H1 (cell line): ENCODE data around the gene ZDHHC22. TPM values are rescaled to one million over a fixed set of nuclear protein-coding genes. Genes with fewer than 3 reads are reported as not detected.

Source experiments
- CTCF ChIA-PET: fragments of 300-600 bp; sonication (Branson Sonifier 250); formaldehyde crosslinking; loops from one replicate; lab custom pipeline; 2021; ENCODE audit not compliant: partially characterized antibody; lab: Charles Lee
- POLR2A ChIA-PET: fragments of 300-600 bp; sonication (Branson Sonifier 250); formaldehyde crosslinking; loops from one replicate; lab custom pipeline; 2021; ENCODE audit warnings: inconsistent platforms; ENCODE audit not compliant: partially characterized antibody; lab: Charles Lee
- DNase-seq, 2 experiments: peaks; one replicate each; pipeline versions ENCODE4 v3.0.0 to v3.0.0-alpha.2; 2010 to 2022; ENCODE audit warnings: low spot score in 2 of 2, low read depth in 1 of 2, mixed read lengths in 1 of 2
- FAIRE-seq: peaks from 2 replicates; lab custom pipeline; 2011; peaks lifted over from hg19 to GRCh38; lab: Jason Lieb, UNC
- H2AFZ ChIP-seq: 2 replicates; pipeline ENCODE4 v1.8.1; 2012; ENCODE audit warnings: low read length, inconsistent platforms
- H2AK5ac ChIP-seq: 2 replicates; pipeline ENCODE4 v1.6.1; 2013; ENCODE audit warnings: low read depth, low read length
- H2BK120ac ChIP-seq: replicated peaks from 2 replicates; pipeline ENCODE3; 2013; ENCODE audit warnings: low read depth, low read length, inconsistent platforms
- H2BK12ac ChIP-seq: 2 replicates; pipeline ENCODE4 v1.6.1; 2013; ENCODE audit warnings: low read depth, low read length
- H2BK15ac ChIP-seq: 2 replicates; pipeline ENCODE4 v1.6.1; 2013; ENCODE audit warnings: low read length
- H2BK20ac ChIP-seq: 2 replicates; pipeline ENCODE4 v1.6.1; 2013; ENCODE audit warnings: low read length
- H2BK5ac ChIP-seq: 2 replicates; pipeline ENCODE4 v1.6.1; 2013; ENCODE audit warnings: low read depth, low read length
- H3K14ac ChIP-seq: 2 replicates; pipeline ENCODE4 v1.6.1; 2013; ENCODE audit warnings: inconsistent platforms; ENCODE audit not compliant: insufficient read length
- H3K18ac ChIP-seq: 2 replicates; pipeline ENCODE4 v1.6.1; 2013; ENCODE audit warnings: low read length; ENCODE audit errors: extremely low read depth
- H3K23ac ChIP-seq: 2 replicates; pipeline ENCODE4 v1.6.1; 2013; ENCODE audit warnings: inconsistent platforms; ENCODE audit not compliant: insufficient read length
- H3K23me2 ChIP-seq: 2 replicates; pipeline ENCODE4 v1.6.1; 2013; ENCODE audit warnings: low read depth, low read length
- H3K27ac ChIP-seq: 2 replicates; pipeline ENCODE4 v1.6.1; 2011; ENCODE audit warnings: low read depth, low read length, inconsistent platforms
- H3K27me3 ChIP-seq, 4 experiments: replicated peaks in 1 of 4; 1 replicate in 1 of 4; 2 replicates in 3 of 4; pipeline versions ENCODE4 v1.6.1 to v1.8.1; 2011 to 2013; ENCODE audit warnings: low read length in 3 of 4, mild to moderate bottlenecking in 3 of 4, inconsistent platforms in 2 of 4, mixed read lengths in 2 of 4, moderate library complexity in 1 of 4; ENCODE audit not compliant: control insufficient read depth in 3 of 4, insufficient read depth in 3 of 4; ENCODE audit errors: extremely low read depth in 1 of 4
- H3K36me3 ChIP-seq, 4 experiments: 2 replicates each; pipeline versions ENCODE4 v1.6.1 to v1.8.1; 2011 to 2013; ENCODE audit warnings: mild to moderate bottlenecking in 4 of 4, low read length in 3 of 4, moderate library complexity in 2 of 4, control low read depth in 1 of 4, inconsistent platforms in 1 of 4; ENCODE audit not compliant: insufficient read depth in 4 of 4, control insufficient read depth in 2 of 4
- H3K4ac ChIP-seq: replicated peaks from 2 replicates; pipeline ENCODE3; 2013; ENCODE audit warnings: low read length, low read depth, mixed read lengths, inconsistent platforms; ENCODE audit not compliant: insufficient read length
- H3K4me1 ChIP-seq, 4 experiments: replicated peaks in 1 of 4; 1 replicate in 1 of 4; 2 replicates in 3 of 4; pipeline versions ENCODE4 v1.6.1 to v1.8.1; 2011 to 2013; ENCODE audit warnings: low read length in 3 of 4, inconsistent platforms in 2 of 4, mixed read lengths in 1 of 4; ENCODE audit not compliant: insufficient read depth in 4 of 4, control insufficient read depth in 3 of 4
- H3K4me2 ChIP-seq, 2 experiments: 2 replicates each; pipeline versions ENCODE4 v1.6.1 to v1.8.1; 2011 to 2013; ENCODE audit warnings: low read depth in 2 of 2, low read length in 2 of 2, control low read depth in 1 of 2, inconsistent platforms in 1 of 2, mild to moderate bottlenecking in 1 of 2; ENCODE audit not compliant: insufficient read depth in 1 of 2
- H3K4me3 ChIP-seq, 4 experiments: fragments of 200-600, 300-600 bp in 1 of 4; sonication (generic), shearing (Covaris generic), sonication (Bioruptor Twin) in 1 of 4; 2 replicates each; pipeline versions ENCODE4 v1.5.1 to v1.8.1; 2011 to 2016; ENCODE audit warnings: low read length in 4 of 4, low read depth in 3 of 4, control low read depth in 2 of 4, inconsistent platforms in 2 of 4, mild to moderate bottlenecking in 2 of 4, mixed read lengths in 1 of 4, moderate library complexity in 1 of 4; ENCODE audit not compliant: insufficient read depth in 2 of 4; ENCODE audit errors: extremely low read depth in 1 of 4
- H3K56ac ChIP-seq: replicated peaks from 2 replicates; pipeline ENCODE3; 2013; ENCODE audit warnings: low read depth, mild to moderate bottlenecking, mixed read lengths, low read length, inconsistent platforms; ENCODE audit not compliant: insufficient read length
- H3K79me1 ChIP-seq: 2 replicates; pipeline ENCODE4 v1.6.1; 2013; ENCODE audit warnings: low read depth, low read length, control low read depth
- H3K79me2 ChIP-seq, 2 experiments: 2 replicates each; pipeline versions ENCODE4 v1.6.1 to v1.8.1; 2012 to 2013; ENCODE audit warnings: low read length in 2 of 2, mild to moderate bottlenecking in 2 of 2, inconsistent platforms in 1 of 2; ENCODE audit not compliant: insufficient read depth in 2 of 2, control insufficient read depth in 1 of 2
- H3K9ac ChIP-seq, 4 experiments: replicated peaks in 1 of 4; 1 replicate in 1 of 4; 2 replicates in 3 of 4; pipeline versions ENCODE4 v1.6.1 to v1.8.1; 2011 to 2013; ENCODE audit warnings: low read depth in 3 of 4, low read length in 3 of 4, control low read depth in 2 of 4, mild to moderate bottlenecking in 2 of 4, moderate library complexity in 2 of 4, inconsistent platforms in 1 of 4; ENCODE audit errors: extremely low read depth in 1 of 4
- H3K9me3 ChIP-seq, 2 experiments: 2 replicates each; pipeline versions ENCODE4 v1.6.1 to v1.8.1; 2012 to 2013; ENCODE audit warnings: mild to moderate bottlenecking in 2 of 2, moderate library complexity in 2 of 2, control low read depth in 1 of 2, inconsistent platforms in 1 of 2, low read depth in 1 of 2, low read length in 1 of 2, mixed read lengths in 1 of 2; ENCODE audit not compliant: insufficient read depth in 2 of 2
- H4K20me1 ChIP-seq, 2 experiments: replicated peaks in 1 of 2; 2 replicates each; pipeline versions ENCODE3 to v1.8.1; 2011 to 2013; ENCODE audit warnings: inconsistent platforms in 2 of 2, low read length in 2 of 2, mild to moderate bottlenecking in 1 of 2; ENCODE audit not compliant: insufficient read depth in 2 of 2, control insufficient read depth in 1 of 2
- H4K5ac ChIP-seq: 2 replicates; pipeline ENCODE4 v1.6.1; 2013; ENCODE audit warnings: low read length, low read depth, mixed read lengths, inconsistent platforms; ENCODE audit not compliant: insufficient read length
- H4K8ac ChIP-seq: 2 replicates; pipeline ENCODE4 v1.8.0; 2013; ENCODE audit warnings: mild to moderate bottlenecking, moderate library complexity, low read length, inconsistent platforms; ENCODE audit not compliant: insufficient read depth; ENCODE audit errors: extremely low read depth
- H4K91ac ChIP-seq: replicated peaks from 2 replicates; pipeline ENCODE3; 2013; ENCODE audit warnings: low read length, mixed read lengths, inconsistent platforms; ENCODE audit not compliant: insufficient read length
- ASH2L ChIP-seq: fragments of 200-600, 300-600 bp; sonication (generic); IDR thresholded peaks from one replicate; pipeline ENCODE4 v1.7.1; 2017; ENCODE audit warnings: low read length
- CTCF ChIP-seq, 3 experiments: IDR thresholded peaks; 1 replicate in 2 of 3; 2 replicates in 1 of 3; pipeline versions ENCODE4 v1.5.1 to v1.6.1; 2011; ENCODE audit warnings: low read length in 3 of 3, mild to moderate bottlenecking in 3 of 3, inconsistent platforms in 2 of 3, low read depth in 1 of 3, moderate library complexity in 1 of 3; ENCODE audit not compliant: insufficient read depth in 1 of 3; ENCODE audit errors: control extremely low read depth in 1 of 3
- FOSL1 ChIP-seq: IDR thresholded peaks from 2 replicates; pipeline ENCODE4 v1.6.1; 2011; ENCODE audit warnings: mild to moderate bottlenecking, low read depth, low read length, moderate library complexity; ENCODE audit not compliant: insufficient read depth
- JUND ChIP-seq: IDR thresholded peaks from 2 replicates; pipeline ENCODE4 v1.6.1; 2011; ENCODE audit warnings: mild to moderate bottlenecking, improper control_type of control experiment, low read length
- KDM1A ChIP-seq: fragments of 200-600, 300-600 bp; sonication (generic); IDR thresholded peaks from 2 replicates; pipeline ENCODE4 v1.7.1; 2016; ENCODE audit warnings: mild to moderate bottlenecking, low read length, borderline replicate concordance
- POLR2AphosphoS5 ChIP-seq: IDR thresholded peaks from 2 replicates; pipeline ENCODE4 v1.6.1; 2011; ENCODE audit warnings: low read depth, low read length
- POU5F1 ChIP-seq: IDR thresholded peaks from 2 replicates; pipeline ENCODE4 v1.6.1; 2011; ENCODE audit warnings: low read depth, mild to moderate bottlenecking, low read length, moderate library complexity
- RFX5 ChIP-seq: IDR thresholded peaks from 2 replicates; pipeline ENCODE4 v1.6.1; 2011; ENCODE audit warnings: low read depth, low read length, improper control_type of control experiment, borderline replicate concordance
- RXRA ChIP-seq: IDR thresholded peaks from 2 replicates; pipeline ENCODE4 v1.6.1; 2011; ENCODE audit warnings: low read depth, mild to moderate bottlenecking, low read length, moderate library complexity; ENCODE audit not compliant: insufficient read depth
- SIX5 ChIP-seq: IDR thresholded peaks from 2 replicates; pipeline ENCODE4 v1.6.1; 2011; ENCODE audit warnings: mild to moderate bottlenecking, low read depth, low read length
- TAF1 ChIP-seq: IDR thresholded peaks from 2 replicates; pipeline ENCODE4 v1.6.1; 2011; ENCODE audit warnings: mild to moderate bottlenecking, low read depth, low read length
- TAF7 ChIP-seq: optimal IDR thresholded peaks from 2 replicates; pipeline ENCODE3; 2011; ENCODE audit warnings: low read depth, mild to moderate bottlenecking, inconsistent platforms, low read length, moderate library complexity, borderline replicate concordance
- TBP ChIP-seq: IDR thresholded peaks from 2 replicates; pipeline ENCODE4 v1.6.1; 2011; ENCODE audit warnings: low read depth, low read length, improper control_type of control experiment
- WGBS, 2 experiments: shearing (Covaris generic) in 1 of 2; methylation state at CpG; one replicate each; pipeline versions ENCODE4 v1.1.6 to v1.1.7; 2013 to 2015; ENCODE audit warnings: low lambda C conversion rate in 2 of 2, mixed read lengths in 2 of 2, inconsistent platforms in 1 of 2, low coverage in 1 of 2, missing lambda C conversion rate in 1 of 2; ENCODE audit not compliant: insufficient replicate concordance in 2 of 2, insufficient coverage in 1 of 2, insufficient read length in 1 of 2; ENCODE audit errors: extremely low coverage in 1 of 2, missing lambda C conversion rate in 1 of 2; 5-methylcytosine and 5-hydroxymethylcytosine counted together
- polyA plus RNA-seq, 7 experiments: library from polyadenylated mRNA; depleted of rRNA in 3 of 7; stranded (reverse) in 5 of 7; unstranded in 2 of 7; fragments of >200 nt in 5 of 7; fragments of 200-250 nt in 2 of 7; gene quantifications; 1 replicate in 5 of 7; 2 replicates in 1 of 7; 4 replicates in 1 of 7; pipeline versions ENCODE4 v1.2.1 to v1.2.3, GENCODE V29; 2011 to 2013; ENCODE audit warnings: missing spikeins in 2 of 7, mixed read lengths in 2 of 7
- total RNA-seq: library from RNA; stranded (reverse); fragmentation: NEBNext Ultra II Directional; extraction: Animal tissue kit (Norgen Biotek cat#: 25700); gene quantifications from 2 replicates; pipeline ENCODE4 v1.2.1, GENCODE V29; 2021

ZDHHC22 gene
- total and polyA plus RNA-seq, 2 of the 8 experiments (the other 6 are each of a cell fraction or from before 2014, with no cell fraction given) = 23.8 to 55.2 TPM

- H2AFZ ChIP-seq = no peak overlapping the region
- no peaks in the 10 kb centered on the region for H3K79me2 ChIP-seq
- no peak overlapping the region for H3K23ac ChIP-seq
- H3K27me3 ChIP-seq = no peaks in the 10 kb centered on the region
- H2AK5ac ChIP-seq = no peak overlapping the region
- H3K4ac ChIP-seq = no peak overlapping the region
- peaks cover 0 to 8% of the 10 kb centered on the region in 2 experiments; a peak in 1 of 4 replicates for H3K9me3 ChIP-seq
- no peak overlapping the region for H2BK12ac ChIP-seq
- no peak overlapping the region for H4K8ac ChIP-seq
- ChIA-PET POLR2A (no interaction called here), CTCF (no interaction called here)
- WGBS, 2 experiments = 85% methylated on average over 3 of the region's 3 CpGs; no CpG with 5 or more reads in 1 of the 2 experiments
- H4K5ac ChIP-seq = no peak overlapping the region
- no peak overlapping the region for H2BK20ac ChIP-seq
- no peaks in the 10 kb centered on the region for H3K23me2 ChIP-seq
- no peak overlapping the region for H2BK120ac ChIP-seq
- H3K56ac ChIP-seq = no peak overlapping the region
- H3K18ac ChIP-seq = no peak overlapping the region
- DNase-seq = no peak
- H3K14ac ChIP-seq = no peak overlapping the region
- no peak overlapping the region for H4K91ac ChIP-seq
- H3K9ac ChIP-seq = no peak overlapping the region
- no peak overlapping the region for H3K4me3 ChIP-seq
- no peak overlapping the region for H2BK15ac ChIP-seq
- FAIRE-seq = no peak
- no peak overlapping the region for H3K4me2 ChIP-seq
- H2BK5ac ChIP-seq = no peak overlapping the region
- no peaks in the 10 kb centered on the region; a peak in 1 of 8 replicates for H3K36me3 ChIP-seq
- H3K4me1 ChIP-seq = no peaks in the 10 kb centered on the region
- H3K27ac ChIP-seq = no peak overlapping the region
- no peaks in the 10 kb centered on the region for H3K79me1 ChIP-seq
- H4K20me1 ChIP-seq = no peaks in the 10 kb centered on the region
- no peak for TF ChIP-seq POLR2AphosphoS5
- TF ChIP-seq RFX5 = no peak
- no peak for TF ChIP-seq RXRA
- no peak for TF ChIP-seq KDM1A
- TF ChIP-seq CTCF (IDR thresholded peaks at IDR 0.05; ENCODE audit: control extremely low read depth in 1 of 3, insufficient read depth in 1 of 3, low read depth in 1 of 3, low read length in 3 of 3) = no peak
- no peak for TF ChIP-seq ASH2L
- TF ChIP-seq FOSL1 = no peak
- TF ChIP-seq TAF7 = no peak
- no peak for TF ChIP-seq SIX5
- no peak for TF ChIP-seq POU5F1
- no peak for TF ChIP-seq TAF1
- TF ChIP-seq JUND = no peak
- no peak for TF ChIP-seq TBP
These were observed 28.5 kb upstream of the ZDHHC22 start for GRCh38 chr14:77170045-77170444.
